K562 (cell line): Measurements from ENCODE around the gene HOXA13. TPM values are rescaled to one million over a fixed set of nuclear protein-coding genes. Genes with fewer than 3 reads are reported as not detected.

Experiments
- DNMT1 ChIP-seq: fragments of 450-650 bp; IDR thresholded peaks from 2 replicates; pipeline ENCODE4 v1.6.1; 2016; ENCODE audit warnings: antibody characterized with exemption, mild to moderate bottlenecking
- ETV5 ChIP-seq: sonication (generic); formaldehyde crosslinking; IDR thresholded peaks from 2 replicates; pipeline ENCODE4 v1.4.0; 2020; ENCODE audit warnings: low read depth, mild to moderate bottlenecking, missing genetic modification reagents
- FOXK1 ChIP-seq: sonication (generic); formaldehyde crosslinking; IDR thresholded peaks from 2 replicates; pipeline ENCODE4 v1.8.0; 2022; ENCODE audit warnings: missing genetic modification reagents, mild to moderate bottlenecking, borderline replicate concordance
- polyA plus RNA-seq, 8 experiments: library from polyadenylated mRNA; depleted of rRNA in 4 of 8; stranded (reverse) in 5 of 8; unstranded in 3 of 8; fragments of >200 nt; fragmentation: Nextera tagmentation in 2 of 8; fragmentation: Illumina TruSeq in 1 of 8; extraction: Ambion mirVana in 2 of 8; extraction: Trizol in 1 of 8; gene quantifications; 2 replicates each; pipeline versions ENCODE4 v1.2.1 to v1.2.3, GENCODE V29; 2011 to 2014; ENCODE audit warnings: inconsistent platforms in 1 of 8, missing spikeins in 1 of 8
- total RNA-seq, 7 experiments: library from RNA; depleted of rRNA in 6 of 7; stranded (reverse); fragments of >200 nt in 6 of 7; fragmentation: Illumina TruSeq in 2 of 7; extraction: Trizol in 2 of 7; gene quantifications; 2 replicates each; pipeline versions ENCODE4 v1.2.1 to v1.2.3, GENCODE V29; 2011 to 2021; ENCODE audit warnings: low replicate concordance in 1 of 7
- TF ChIP-seq, protein P1 (sequence below): fragments of 450-650 bp; formaldehyde crosslinking; IDR thresholded peaks from 2 replicates; pipeline ENCODE4 v1.4.0; 2020; ENCODE audit warnings: mild to moderate bottlenecking, moderate library complexity
- TF ChIP-seq, protein P2 (sequence below), 2 experiments: fragments of 200-800 bp in 1 of 2; sonication (Bioruptor generic) in 1 of 2; sonication (generic) in 1 of 2; formaldehyde crosslinking in 1 of 2; IDR thresholded peaks in 1 of 2; conservative IDR thresholded peaks in 1 of 2; 2 replicates each; pipeline versions ENCODE4 v1.5.0 to v1.6.1; 2016 to 2020; ENCODE audit warnings: missing compliant biosample characterization in 1 of 2, missing genetic modification characterization in 1 of 2, missing genetic modification reagents in 1 of 2

Gene HOXA13
- total and polyA plus RNA-seq, 9 of the 15 experiments (the other 6 are each of a cell fraction or from before 2014, with no cell fraction given): not detected

DNA sequence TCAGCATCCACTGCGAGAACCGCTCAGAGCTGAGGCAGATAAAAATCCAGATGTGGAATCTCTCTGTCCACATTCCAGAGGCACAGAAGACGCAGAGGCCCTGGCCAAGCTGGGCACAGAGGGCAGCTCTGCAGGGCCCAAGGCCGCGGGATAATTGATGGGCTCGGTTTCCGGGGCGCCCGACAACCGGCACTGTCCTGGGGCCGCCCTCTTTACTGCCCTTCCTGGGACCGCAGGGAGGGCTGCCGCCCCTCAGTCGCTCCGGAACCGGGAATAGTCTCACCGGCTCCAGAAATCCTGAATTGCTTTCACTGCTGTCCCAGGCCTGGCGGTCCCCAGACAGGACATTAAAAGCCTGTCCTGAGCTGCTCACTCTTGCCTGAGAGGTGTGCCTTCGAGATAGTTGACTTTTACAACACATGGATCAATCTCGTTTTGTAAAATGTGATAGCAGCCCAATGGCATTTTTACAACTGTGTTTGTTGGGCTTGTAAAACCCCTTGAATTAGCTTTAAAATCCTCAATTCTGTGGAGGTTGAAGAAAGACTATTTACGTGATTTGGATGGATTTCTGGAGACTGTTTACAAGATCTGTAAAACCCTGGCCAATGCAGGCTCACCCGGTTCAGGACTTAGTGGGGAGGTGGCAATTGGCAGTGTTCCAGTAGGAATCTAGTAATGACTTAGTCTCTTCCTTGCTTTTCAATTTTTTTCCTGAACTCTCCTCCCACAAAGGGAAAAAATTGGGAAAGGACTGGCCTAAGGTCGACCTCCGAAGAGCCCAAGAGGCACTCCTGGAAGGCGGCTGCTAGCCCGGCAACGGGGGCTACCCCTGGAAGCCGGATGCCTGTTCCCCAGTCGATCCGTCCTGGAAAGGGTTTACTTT, 50.9 kb downstream of the HOXA13 start (continued):
- TF ChIP-seq, protein P1, sequence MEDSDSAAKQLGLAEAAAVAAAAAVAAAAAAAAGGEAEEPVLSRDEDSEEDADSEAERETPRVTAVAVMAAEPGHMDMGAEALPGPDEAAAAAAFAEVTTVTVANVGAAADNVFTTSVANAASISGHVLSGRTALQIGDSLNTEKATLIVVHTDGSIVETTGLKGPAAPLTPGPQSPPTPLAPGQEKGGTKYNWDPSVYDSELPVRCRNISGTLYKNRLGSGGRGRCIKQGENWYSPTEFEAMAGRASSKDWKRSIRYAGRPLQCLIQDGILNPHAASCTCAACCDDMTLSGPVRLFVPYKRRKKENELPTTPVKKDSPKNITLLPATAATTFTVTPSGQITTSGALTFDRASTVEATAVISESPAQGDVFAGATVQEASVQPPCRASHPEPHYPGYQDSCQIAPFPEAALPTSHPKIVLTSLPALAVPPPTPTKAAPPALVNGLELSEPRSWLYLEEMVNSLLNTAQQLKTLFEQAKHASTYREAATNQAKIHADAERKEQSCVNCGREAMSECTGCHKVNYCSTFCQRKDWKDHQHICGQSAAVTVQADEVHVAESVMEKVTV (CRISPR knock-in tag): no peak
- no peak for TF ChIP-seq DNMT1
- TF ChIP-seq, protein P2, sequence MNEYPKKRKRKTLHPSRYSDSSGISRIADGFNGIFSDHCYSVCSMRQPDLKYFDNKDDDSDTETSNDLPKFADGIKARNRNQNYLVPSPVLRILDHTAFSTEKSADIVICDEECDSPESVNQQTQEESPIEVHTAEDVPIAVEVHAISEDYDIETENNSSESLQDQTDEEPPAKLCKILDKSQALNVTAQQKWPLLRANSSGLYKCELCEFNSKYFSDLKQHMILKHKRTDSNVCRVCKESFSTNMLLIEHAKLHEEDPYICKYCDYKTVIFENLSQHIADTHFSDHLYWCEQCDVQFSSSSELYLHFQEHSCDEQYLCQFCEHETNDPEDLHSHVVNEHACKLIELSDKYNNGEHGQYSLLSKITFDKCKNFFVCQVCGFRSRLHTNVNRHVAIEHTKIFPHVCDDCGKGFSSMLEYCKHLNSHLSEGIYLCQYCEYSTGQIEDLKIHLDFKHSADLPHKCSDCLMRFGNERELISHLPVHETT (CRISPR knock-in tag; conservative IDR thresholded peaks at IDR 0.05 in 1 of 2, IDR thresholded peaks at IDR 0.05 in 1 of 2): no peak
- no peak for TF ChIP-seq FOXK1 (CRISPR knock-in tag)
- TF ChIP-seq ETV5 (CRISPR knock-in tag): no peak
